Activated CD8-positive, alpha-beta memory T cell treated with anti-CD3 and anti-CD28 coated beads, Interleukin-2, amount 50 U/mL, for 48 hours (primary cell): ENCODE data around the gene RXFP4.
"Not testable (repeated sequence)": the region's sequence is repeated elsewhere in the genome, so short reads cannot be mapped to it uniquely, and the experiment has no call there.

Experiments
- DNase-seq: peaks from one replicate; pipeline ENCODE4 v3.0.0-alpha.2; 2020

Gene RXFP4

DNA sequence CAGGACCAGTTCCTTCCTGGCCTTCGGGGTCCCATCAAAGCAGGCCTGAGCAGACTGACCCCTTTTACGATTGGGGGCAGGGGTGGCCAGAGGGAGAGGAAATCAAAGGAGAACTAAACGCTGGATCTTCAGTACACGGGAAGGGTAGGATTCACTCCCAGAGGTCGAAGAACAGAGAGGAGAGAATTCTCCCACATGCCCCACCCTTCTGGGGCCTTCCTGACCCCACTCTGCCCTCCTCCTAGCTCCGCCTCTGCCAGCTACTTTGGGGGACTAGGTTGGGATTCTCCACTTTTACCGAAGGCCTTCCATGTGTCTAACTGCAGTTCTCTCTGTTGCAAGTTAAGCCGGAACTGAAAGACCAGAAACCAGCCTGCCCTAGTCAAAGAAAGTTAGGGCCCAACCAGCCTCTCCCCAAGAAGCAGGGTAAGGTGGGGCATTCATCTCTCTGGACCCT lies 37.6 kb downstream of the RXFP4 start:
- no peak for DNase-seq

DNA sequence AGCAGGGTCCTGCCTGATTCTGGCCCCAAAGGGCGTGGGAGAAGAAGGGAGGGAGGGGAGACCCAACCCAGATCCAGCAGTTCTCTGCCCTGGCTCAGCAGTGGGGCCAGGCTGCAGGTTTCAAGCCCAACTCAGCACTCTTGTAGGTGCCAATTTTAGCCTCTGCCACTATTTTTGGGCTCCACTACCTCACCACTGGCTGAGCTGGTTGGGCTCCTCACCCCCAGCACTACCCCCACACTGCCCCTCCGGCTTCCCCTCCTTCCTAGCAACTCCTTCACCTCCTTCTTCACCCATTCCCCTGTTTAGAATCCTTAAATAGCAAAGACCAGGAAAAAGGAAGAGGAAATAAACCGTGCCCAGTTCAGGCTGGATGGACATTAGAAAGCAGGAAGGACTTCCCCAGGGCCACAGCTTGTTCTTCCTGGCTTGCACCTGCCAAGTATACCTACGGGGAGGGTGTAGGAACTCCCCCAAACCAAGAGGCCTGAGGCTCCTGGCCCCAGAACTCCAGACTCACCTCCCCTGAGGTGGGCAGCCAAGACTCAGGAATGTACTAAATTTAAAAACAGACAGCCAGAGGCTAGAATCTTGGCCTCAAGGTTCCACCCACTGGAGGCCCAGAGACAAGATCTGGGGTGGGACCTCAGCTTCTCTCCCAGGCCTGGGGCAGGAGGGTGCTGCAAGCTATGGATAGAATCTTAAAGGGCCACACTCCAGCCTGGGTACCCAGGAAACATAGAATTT lies 38.3 kb downstream of the RXFP4 start:
- DNase-seq: no peak

DNA sequence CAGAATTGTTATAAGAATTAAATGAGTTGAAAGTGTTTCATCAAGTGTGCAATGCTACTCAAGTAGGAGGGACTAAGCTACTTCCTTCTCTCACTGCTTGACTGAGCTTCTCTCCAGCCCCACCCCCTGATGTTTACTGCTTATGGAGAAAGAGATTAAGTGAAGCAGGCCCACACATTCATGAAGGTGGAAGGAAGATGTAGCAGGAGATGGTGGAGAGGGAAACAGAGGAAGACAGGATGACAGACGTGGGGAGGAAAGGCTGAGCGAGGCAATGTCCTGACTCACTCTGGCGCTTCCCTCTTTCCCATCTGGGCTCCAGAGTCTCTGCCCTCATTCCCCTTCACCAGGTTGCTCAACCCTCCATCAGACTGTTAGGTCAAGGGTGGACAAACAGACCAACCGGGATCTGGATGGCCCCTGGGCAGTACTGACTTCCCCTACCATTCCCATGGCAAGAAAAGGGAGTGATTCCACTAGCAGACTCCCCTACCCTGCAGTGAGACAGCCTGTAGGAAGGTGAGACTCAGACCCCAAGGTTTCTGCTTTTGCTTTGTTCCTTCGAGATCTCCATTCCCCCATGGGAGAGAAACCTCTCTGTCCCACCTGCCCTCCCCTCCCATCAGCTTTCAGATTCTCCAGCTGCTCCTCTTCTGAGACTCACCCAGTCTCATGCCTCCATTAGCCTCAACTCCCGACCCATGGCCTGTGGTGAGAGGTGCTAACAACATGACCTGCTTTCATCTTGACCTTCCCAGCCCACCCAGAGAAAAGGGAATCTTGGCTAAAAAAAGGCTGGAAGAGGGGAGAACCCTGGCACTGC lies 40.0 kb downstream of the RXFP4 start:
- DNase-seq: no peak

DNA sequence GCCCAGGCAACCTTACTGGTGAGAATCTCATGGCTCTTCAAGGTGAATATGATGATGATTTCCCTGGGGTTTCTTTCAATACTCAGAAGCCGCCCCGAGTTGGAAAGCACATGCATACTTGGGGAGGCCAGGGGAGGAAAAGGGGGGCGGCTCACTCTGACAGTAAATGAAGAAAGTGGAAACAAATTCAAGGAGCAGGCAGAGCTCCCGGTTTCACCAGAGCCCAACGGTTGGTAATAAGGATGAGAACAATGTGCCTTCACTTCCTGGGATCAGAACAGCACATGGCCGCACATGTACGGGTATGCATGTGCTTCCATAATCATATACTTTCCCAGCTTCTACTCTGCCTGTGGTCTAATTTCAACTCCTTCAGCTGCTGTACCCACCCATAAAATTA lies 40.7 kb downstream of the RXFP4 start:
- DNase-seq: no peak

DNA sequence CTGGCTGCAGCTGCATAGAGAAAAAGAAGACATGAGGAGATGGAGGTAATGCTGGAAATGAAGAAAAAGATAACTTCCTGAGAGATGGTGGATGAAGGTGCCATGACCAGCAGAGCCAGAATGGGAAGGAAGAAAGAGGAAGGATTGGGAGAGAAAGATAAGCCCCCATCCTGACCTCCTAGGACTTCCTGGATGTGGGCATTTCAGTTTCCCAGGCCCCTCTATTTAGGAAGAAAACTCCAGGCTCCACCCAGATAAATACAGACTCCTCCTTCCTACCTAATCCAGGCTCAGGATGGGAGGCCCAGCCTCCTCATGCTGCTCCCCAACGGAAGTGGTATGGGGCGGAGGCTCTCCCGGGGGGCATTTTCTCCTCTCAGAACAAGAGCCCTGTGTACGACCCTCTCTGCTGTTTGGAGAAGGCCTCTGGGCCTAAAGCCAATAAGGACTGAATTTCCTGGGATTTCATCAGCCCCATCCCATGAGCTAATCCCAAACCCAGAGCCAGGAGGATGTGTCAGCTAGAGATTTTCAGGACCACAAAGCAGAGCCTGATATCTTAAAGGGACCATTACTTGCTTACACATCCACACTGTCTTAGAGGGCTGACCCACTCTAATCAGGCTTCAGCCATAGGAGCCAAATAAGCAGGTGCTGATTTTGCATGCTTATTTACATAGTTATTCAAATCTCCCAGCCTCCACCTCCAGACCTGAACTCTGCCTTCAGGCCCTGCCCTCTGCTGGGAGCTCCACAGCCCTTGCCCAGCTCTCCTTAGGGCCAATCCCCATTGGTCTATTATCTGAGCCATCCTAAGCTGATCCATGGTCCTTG lies 42.0 kb downstream of the RXFP4 start:
- DNase-seq: no peak

DNA sequence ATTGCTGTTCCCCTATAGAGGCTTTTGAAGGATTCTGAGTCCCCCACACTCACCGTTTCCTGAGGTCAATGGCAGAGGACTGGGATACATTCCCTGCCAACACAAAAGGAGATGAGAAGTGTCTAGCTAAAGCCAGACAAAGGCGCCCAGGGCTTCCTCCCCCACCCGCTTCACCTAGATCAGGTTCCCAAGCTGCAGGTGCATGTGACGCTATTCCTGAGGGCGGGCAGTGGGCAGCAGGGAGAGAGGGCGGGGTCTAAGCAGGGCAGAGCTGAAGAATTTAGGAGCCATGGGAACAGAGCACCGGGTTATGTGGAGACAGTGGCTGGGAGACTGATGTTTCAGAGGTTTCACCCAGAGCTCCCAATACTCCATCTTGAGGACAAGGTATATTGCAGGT lies 42.9 kb downstream of the RXFP4 start:
- no peak for DNase-seq

DNA sequence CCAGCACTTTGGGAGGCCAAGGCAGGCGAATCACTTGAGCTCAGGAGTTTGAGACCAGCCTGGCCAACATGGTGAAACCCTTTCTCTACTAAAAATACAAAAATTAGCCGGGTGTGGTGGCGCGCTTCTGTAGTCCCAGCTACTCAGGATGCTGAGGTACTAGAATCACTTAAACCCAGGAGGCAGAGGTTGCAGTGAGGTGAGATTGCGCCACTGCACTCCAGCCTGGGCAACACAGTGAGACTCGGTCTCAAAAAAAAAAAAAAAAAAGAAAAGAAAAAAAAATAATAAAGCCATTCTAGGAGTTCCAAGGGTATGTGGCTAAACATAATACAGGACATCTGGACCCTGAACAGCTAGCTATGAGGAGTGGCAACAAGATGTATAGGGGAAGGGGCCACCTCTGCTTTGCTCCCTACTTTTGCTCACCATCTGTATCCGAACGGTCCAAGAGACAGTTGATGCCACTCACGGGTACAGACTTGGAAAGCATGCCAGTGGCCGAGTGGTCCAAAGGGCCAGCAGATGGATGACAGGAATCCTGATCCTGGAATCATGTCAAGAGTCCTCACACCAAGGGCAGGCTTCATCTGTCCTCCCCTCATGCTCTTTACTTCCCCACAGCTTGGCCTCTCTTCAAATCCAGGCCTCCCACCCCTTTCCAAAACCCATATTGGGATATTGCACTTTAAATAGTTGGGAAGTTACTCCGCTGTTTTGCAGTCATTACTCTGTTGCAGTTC lies 43.6 kb downstream of the RXFP4 start:
- DNase-seq: not testable (repeated sequence)

DNA sequence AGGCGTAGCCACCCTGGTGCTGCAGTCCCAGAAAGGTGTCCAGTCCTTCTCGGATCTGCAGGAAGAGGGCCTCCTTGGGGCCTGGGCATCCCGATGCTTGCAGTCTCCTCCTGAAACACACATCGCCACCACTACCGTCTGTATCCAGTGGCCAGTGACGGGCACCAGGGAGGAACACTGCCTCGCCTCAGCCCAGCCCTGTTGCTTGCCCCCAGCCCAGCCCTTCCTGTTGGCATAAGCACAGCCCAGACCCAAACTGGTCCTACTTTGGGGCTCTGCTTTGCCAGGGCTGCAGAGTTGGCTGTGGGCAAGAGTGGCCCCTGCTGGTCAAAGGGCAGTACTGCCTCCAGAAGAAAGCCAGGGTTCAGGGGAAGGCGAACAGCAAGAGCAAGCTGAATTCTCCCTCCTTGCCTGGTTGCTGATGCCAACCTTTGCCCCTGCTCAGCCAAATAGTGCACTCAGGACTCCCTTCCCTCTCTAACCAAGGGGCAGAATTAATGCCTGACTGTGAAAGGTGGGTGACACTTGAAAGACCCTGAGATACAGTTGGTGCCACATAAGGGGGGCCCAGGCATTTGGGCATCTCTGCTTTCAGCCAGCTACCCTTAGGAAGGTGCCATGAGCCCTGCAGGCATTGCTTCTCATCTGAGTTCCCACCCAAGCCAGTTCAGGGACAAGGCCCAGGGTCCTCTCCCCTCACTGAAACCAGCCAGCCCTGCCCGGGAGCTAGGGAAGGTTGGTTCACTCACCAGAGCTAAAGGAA lies 48.0 kb downstream of the RXFP4 start:
- DNase-seq: peak; percentile 88

DNA sequence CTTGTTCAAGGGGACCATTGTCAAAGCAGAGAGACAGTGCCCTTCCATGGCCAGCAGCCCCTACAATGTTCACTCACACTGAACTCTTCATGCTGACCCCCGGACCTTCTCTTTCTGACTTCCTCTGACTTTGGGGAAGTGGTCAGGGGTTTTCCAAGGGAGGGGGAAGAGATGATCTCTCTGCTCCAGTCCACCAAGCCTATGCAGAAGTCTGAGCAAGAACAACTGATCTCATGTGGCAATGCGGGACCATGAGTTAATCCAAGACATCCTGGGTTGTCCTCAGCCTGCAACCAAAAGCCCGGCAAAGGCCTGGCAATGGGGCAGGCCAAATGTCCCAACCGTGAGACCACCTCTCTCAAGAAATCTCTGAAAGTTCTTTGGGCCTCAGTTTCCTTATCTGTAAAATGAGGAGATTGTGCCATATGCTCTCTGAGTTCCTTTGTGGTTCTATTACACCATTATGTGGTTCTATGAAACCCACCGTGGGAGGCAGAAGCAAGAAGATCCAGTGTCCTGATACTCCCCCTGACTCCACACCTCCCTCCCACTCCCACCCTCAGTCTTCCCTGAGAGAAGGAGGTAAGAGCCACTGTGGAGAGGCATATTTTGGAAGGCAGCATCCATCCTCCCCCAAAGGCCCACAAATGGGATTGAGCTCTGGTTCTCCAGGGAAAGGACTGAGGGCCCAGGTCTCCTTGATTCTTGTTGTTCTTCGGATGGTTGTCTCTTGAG lies 48.7 kb downstream of the RXFP4 start:
- DNase-seq: no peak
